K562 (cell line): ENCODE measurements around the gene BLOC1S4. TPM values are rescaled to one million over a fixed set of nuclear protein-coding genes. Genes with fewer than 3 reads are reported as not detected.

Experiments
- ARID1B ChIP-seq: fragments of 450-650 bp; IDR thresholded peaks from 2 replicates; pipeline ENCODE4 v1.6.1; 2016; ENCODE audit warnings: antibody characterized with exemption, mild to moderate bottlenecking, inconsistent platforms
- CHD1 ChIP-seq: fragments of 200-600 bp; sonication (generic); IDR thresholded peaks from one replicate; pipeline ENCODE4 v1.6.1; 2012; ENCODE audit warnings: mild to moderate bottlenecking, moderate library complexity, low read length, inconsistent platforms
- DMBX1 ChIP-seq: fragments of 250-450 bp; sonication (Bioruptor Pico); IDR thresholded peaks from 2 replicates; pipeline ENCODE4 v1.8.0; 2022; ENCODE audit warnings: inconsistent platforms, mild to moderate bottlenecking, moderate library complexity, borderline replicate concordance
- E2F8 ChIP-seq: fragments of 450-650 bp; IDR thresholded peaks from 2 replicates; pipeline ENCODE4 v1.7.1; 2018; ENCODE audit warnings: mild to moderate bottlenecking, low read depth; ENCODE audit not compliant: partially characterized antibody
- KLF6 ChIP-seq: fragments of 250-450 bp; sonication (Bioruptor Pico); IDR thresholded peaks from 2 replicates; pipeline ENCODE4 v1.4.0; 2020; ENCODE audit warnings: mild to moderate bottlenecking, moderate library complexity, borderline replicate concordance
- NCOA1 ChIP-seq: fragments of 450-650 bp; IDR thresholded peaks from 2 replicates; pipeline ENCODE4 v1.6.1; 2016; ENCODE audit warnings: low read depth
- PREB ChIP-seq: sonication (generic); formaldehyde crosslinking; IDR thresholded peaks from 2 replicates; pipeline ENCODE4 v1.8.1; 2023; ENCODE audit warnings: mild to moderate bottlenecking, missing genetic modification reagents
- PTTG1 ChIP-seq: fragments of 450-650 bp; IDR thresholded peaks from 2 replicates; pipeline ENCODE4 v1.6.1; 2016; ENCODE audit warnings: low read depth, mild to moderate bottlenecking, missing genetic modification characterization, missing compliant biosample characterization
- PYGO2 ChIP-seq: fragments of 450-650 bp; IDR thresholded peaks from 2 replicates; pipeline ENCODE4 v1.6.1; 2016; ENCODE audit warnings: mild to moderate bottlenecking, missing genetic modification characterization, moderate library complexity, missing compliant biosample characterization
- SPI1 ChIP-seq: IDR thresholded peaks from 2 replicates; pipeline ENCODE4 v1.6.1; 2011; ENCODE audit warnings: low read depth, low read length, control low read depth, borderline replicate concordance
- TAF1 ChIP-seq: IDR thresholded peaks from 2 replicates; pipeline ENCODE4 v1.6.1; 2011; ENCODE audit warnings: mild to moderate bottlenecking, low read length, moderate library complexity; ENCODE audit not compliant: insufficient read depth, control insufficient read depth, severe bottlenecking; ENCODE audit errors: extremely low read depth
- TSC22D4 ChIP-seq: fragments of 450-650 bp; IDR thresholded peaks from 2 replicates; pipeline ENCODE4 v1.6.1; 2016; ENCODE audit warnings: missing genetic modification characterization, missing biosample characterization, control low read depth
- ZBTB17 ChIP-seq: fragments of 450-650 bp; formaldehyde crosslinking; IDR thresholded peaks from 2 replicates; pipeline ENCODE4 v1.4.0; 2020; ENCODE audit warnings: mild to moderate bottlenecking
- ZNF12 ChIP-seq: sonication (generic); formaldehyde crosslinking; IDR thresholded peaks from 2 replicates; pipeline ENCODE4 v1.4.0; 2020; ENCODE audit warnings: mild to moderate bottlenecking, missing genetic modification reagents
- ZNF175 ChIP-seq: fragments of 200-800 bp; sonication (Bioruptor generic); IDR thresholded peaks from 2 replicates; pipeline ENCODE4 v1.6.1; 2016; ENCODE audit warnings: low read depth, mild to moderate bottlenecking, missing genetic modification characterization, missing compliant biosample characterization
- ZNF398 ChIP-seq: fragments of 250-450 bp; sonication (Bioruptor Pico); IDR thresholded peaks from 2 replicates; pipeline ENCODE4 v1.8.0; 2021; ENCODE audit warnings: moderate library complexity, mild to moderate bottlenecking, inconsistent platforms
- ZNF668 ChIP-seq: fragments of 250-450 bp; sonication (Bioruptor Pico); IDR thresholded peaks from 2 replicates; pipeline ENCODE4 v1.8.0; 2022; ENCODE audit warnings: mild to moderate bottlenecking, inconsistent platforms
- ZNF764 ChIP-seq: fragments of 250-450 bp; sonication (Bioruptor Pico); IDR thresholded peaks from 2 replicates; pipeline ENCODE4 v1.4.0; 2020; ENCODE audit warnings: low read depth, mild to moderate bottlenecking, moderate library complexity
- ZNF780A ChIP-seq: fragments of 250-450 bp; sonication (Bioruptor Pico); IDR thresholded peaks from 2 replicates; pipeline ENCODE4 v1.5.0; 2021; ENCODE audit warnings: mild to moderate bottlenecking
- ZNF830 ChIP-seq: fragments of 250-450 bp; sonication (Bioruptor Pico); IDR thresholded peaks from 2 replicates; pipeline ENCODE4 v1.5.0; 2021; ENCODE audit warnings: mild to moderate bottlenecking
- polyA plus RNA-seq, 8 experiments: library from polyadenylated mRNA; depleted of rRNA in 4 of 8; stranded (reverse) in 5 of 8; unstranded in 3 of 8; fragments of >200 nt; fragmentation: Nextera tagmentation in 2 of 8; fragmentation: Illumina TruSeq in 1 of 8; extraction: Ambion mirVana in 2 of 8; extraction: Trizol in 1 of 8; gene quantifications; 2 replicates each; pipeline versions ENCODE4 v1.2.1 to v1.2.3, GENCODE V29; 2011 to 2014; ENCODE audit warnings: inconsistent platforms in 1 of 8, missing spikeins in 1 of 8
- total RNA-seq, 7 experiments: library from RNA; depleted of rRNA in 6 of 7; stranded (reverse); fragments of >200 nt in 6 of 7; fragmentation: Illumina TruSeq in 2 of 7; extraction: Trizol in 2 of 7; gene quantifications; 2 replicates each; pipeline versions ENCODE4 v1.2.1 to v1.2.3, GENCODE V29; 2011 to 2021; ENCODE audit warnings: low replicate concordance in 1 of 7

BLOC1S4 gene
- total and polyA plus RNA-seq, 9 of the 15 experiments (the other 6 are each of a cell fraction or from before 2014, with no cell fraction given): 3.1 to 31.6 (median 11.2) TPM

- TF ChIP-seq ZNF398 (CRISPR knock-in tag) (no peak), CHD1 (no peak), PTTG1 (no peak), ARID1B (no peak), ZNF175 (no peak), ZNF830 (CRISPR knock-in tag) (no peak), SPI1 (no peak), PYGO2 (tag) (no peak), NCOA1 (no peak), DMBX1 (CRISPR knock-in tag) (peak; percentile 84), ZNF668 (no peak), TAF1 (no peak), PREB (no peak), TSC22D4 (tag) (no peak), KLF6 (CRISPR knock-in tag) (peak; percentile 22; the same call in 1 of the 2 replicates), ZBTB17 (peak; percentile 51; the same call in 1 of the 2 replicates), ZNF780A (CRISPR knock-in tag) (no peak), ZNF764 (no peak), ZNF12 (CRISPR knock-in tag) (no peak), E2F8 (no peak)
Measured at GRCh38 chr4:6753103-6753560, 37.2 kb downstream of the BLOC1S4 start (continued).
